Tibial nerve (tissue), 4 donors: ENCODE measurements around the gene HLA-DPB1. TPM values are rescaled to one million over a fixed set of nuclear protein-coding genes. Genes with fewer than 3 reads are reported as not detected.

Experiments used
- DNase-seq, 2 donors: peaks; one replicate each; pipeline ENCODE4 v3.0.0-alpha.2; 2019; ENCODE audit warnings: low spot score in 2 of 2
- H3K27ac ChIP-seq, 4 donors: fragments of 200-600 bp; sonication (generic) in 3 of 4; one replicate each; pipeline ENCODE4 v1.5.1; 2017 to 2019; ENCODE audit warnings: mild to moderate bottlenecking in 1 of 4
- H3K27me3 ChIP-seq, 2 donors: fragments of 200-600 bp; sonication (generic) in 1 of 2; one replicate each; pipeline versions ENCODE4 v1.5.1 to v1.6.0; 2017 to 2019
- H3K36me3 ChIP-seq, 3 donors: fragments of 200-600 bp; sonication (generic); one replicate each; pipeline ENCODE4 v1.5.1; 2018 to 2019
- H3K4me1 ChIP-seq, 4 donors: fragments of 200-600 bp; sonication (generic) in 3 of 4; one replicate each; pipeline ENCODE4 v1.5.1; 2017 to 2019
- H3K4me3 ChIP-seq, 4 donors: fragments of 200-600 bp; sonication (generic) in 3 of 4; one replicate each; pipeline ENCODE4 v1.5.1; 2017 to 2019; ENCODE audit warnings: mild to moderate bottlenecking in 1 of 4, moderate library complexity in 1 of 4
- H3K9me3 ChIP-seq, 4 donors: fragments of 200-600 bp; sonication (generic) in 3 of 4; one replicate each; pipeline ENCODE4 v1.5.1; 2017 to 2019
- CTCF ChIP-seq, 5 experiments: fragments of 200-600 bp in 3 of 5; fragments of 450-650 bp in 2 of 5; sonication (generic) in 3 of 5; IDR thresholded peaks; one replicate each; pipeline ENCODE4 v1.5.1; 2016 to 2019; ENCODE audit warnings: antibody characterized with exemption in 5 of 5, mild to moderate bottlenecking in 3 of 5, moderate library complexity in 2 of 5
- EP300 ChIP-seq, 2 donors: sonication (generic); formaldehyde crosslinking; IDR thresholded peaks; one replicate each; pipeline ENCODE4 v1.6.1; 2017; ENCODE audit warnings: antibody characterized with exemption in 2 of 2, mild to moderate bottlenecking in 1 of 2
- POLR2A ChIP-seq, 2 donors: fragments of 450-650 bp; IDR thresholded peaks; one replicate each; pipeline ENCODE4 v1.6.1; 2017; ENCODE audit warnings: antibody characterized with exemption in 2 of 2, mild to moderate bottlenecking in 2 of 2, moderate library complexity in 2 of 2
- WGBS, 2 donors: methylation state at CpG; one replicate each; pipeline ENCODE4 v1.1.5; 2018; 5-methylcytosine and 5-hydroxymethylcytosine counted together
- total RNA-seq, 4 donors: library from RNA; depleted of rRNA; stranded (reverse); fragments of >200 nt; gene quantifications; one replicate each; pipeline ENCODE4 v1.1.0, GENCODE V29; 2016

The HLA-DPB1 gene
- total RNA-seq, 4 donors from 2014 or later, result 56.5 to 121 (median 76.4) TPM

DNA sequence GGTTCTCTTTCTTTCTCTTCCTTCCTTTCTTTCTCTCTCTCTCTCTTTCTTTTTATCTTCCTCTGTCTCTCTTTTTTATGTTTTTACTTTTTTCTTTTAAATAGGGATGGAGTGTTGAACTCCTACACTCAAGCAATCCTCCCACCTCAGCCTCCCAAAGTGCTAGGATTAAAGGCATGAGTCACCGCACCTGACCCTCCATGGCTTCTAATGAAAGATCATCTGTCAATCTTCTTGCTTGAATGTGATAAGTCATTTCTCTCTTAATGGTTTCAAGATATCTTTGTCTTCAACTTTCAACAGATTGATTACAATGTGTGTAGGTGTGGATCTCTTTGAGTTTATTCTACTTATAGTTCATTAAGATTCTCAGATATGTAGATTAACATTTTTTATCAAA lies 41.2 kb upstream of the HLA-DPB1 start:
- H3K27me3 ChIP-seq, result no peaks in the 10 kb centered on the region
- H3K4me3 ChIP-seq, result no peak overlapping the region
- peaks cover 0 to 6% (median 2%) of the 10 kb centered on the region in 4 donors for H3K4me1 ChIP-seq
- H3K36me3 ChIP-seq, result no peaks in the 10 kb centered on the region
- no peak overlapping the region for H3K27ac ChIP-seq
- TF ChIP-seq POLR2A (IDR thresholded peaks at IDR 0.05) (no peak), EP300 (IDR thresholded peaks at IDR 0.05) (no peak), CTCF (IDR thresholded peaks at IDR 0.05) (no peak)
- H3K9me3 ChIP-seq, result peaks cover 0 to 7% (median 0%) of the 10 kb centered on the region in 4 donors
- WGBS, 2 donors, result 90 to 92% methylated on average over 1 of the region's 1 CpG
- no peak for DNase-seq

DNA sequence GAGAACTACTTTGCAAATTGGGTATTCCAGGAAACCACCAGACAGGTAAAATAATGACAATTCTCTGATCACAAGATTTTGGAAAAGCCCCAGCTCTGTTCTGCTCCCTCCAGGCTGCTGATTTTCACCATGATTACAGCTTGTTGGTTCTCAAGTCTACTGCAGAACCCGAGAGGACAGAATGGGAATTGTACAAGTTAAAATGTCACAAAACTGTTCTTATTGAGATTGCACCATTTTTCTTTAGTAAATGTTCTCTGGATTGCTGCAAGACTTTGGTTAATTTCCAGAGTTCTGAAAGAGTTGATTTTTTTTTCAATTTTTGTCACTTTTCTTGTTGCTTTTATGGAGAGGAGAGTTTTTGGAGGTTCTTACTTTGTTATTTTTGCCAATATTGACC lies 39.3 kb upstream of the HLA-DPB1 start:
- Histone ChIP-seq H3K4me3 (no peak overlapping the region), H3K36me3 (no peaks in the 10 kb centered on the region), H3K9me3 (peaks cover 0 to 7% (median 0%) of the 10 kb centered on the region in 4 donors), H3K27ac (no peak overlapping the region), H3K27me3 (no peaks in the 10 kb centered on the region), H3K4me1 (no peaks in the 10 kb centered on the region)
- TF ChIP-seq POLR2A (IDR thresholded peaks at IDR 0.05), result no peak
- TF ChIP-seq CTCF (IDR thresholded peaks at IDR 0.05), result no peak
- TF ChIP-seq EP300 (IDR thresholded peaks at IDR 0.05), result no peak
- 50 to 53% methylated on average over 1 of the region's 1 CpG for WGBS, 2 donors
- no peak for DNase-seq

GRCh38 chr6:33040157-33040556 lies 35.6 kb upstream of the HLA-DPB1 start:
- 87 to 92% methylated on average over 2 of the region's 2 CpGs for WGBS, 2 donors
- peaks cover 0 to 6% (median 0%) of the 10 kb centered on the region in 4 donors for H3K9me3 ChIP-seq
- H3K27ac ChIP-seq, result no peak overlapping the region
- H3K27me3 ChIP-seq, result no peaks in the 10 kb centered on the region
- no peak overlapping the region for H3K4me3 ChIP-seq
- TF ChIP-seq POLR2A (IDR thresholded peaks at IDR 0.05) (no peak), CTCF (IDR thresholded peaks at IDR 0.05) (no peak), EP300 (IDR thresholded peaks at IDR 0.05) (no peak)
- no peak for DNase-seq
- no peaks in the 10 kb centered on the region for H3K4me1 ChIP-seq
- no peaks in the 10 kb centered on the region for H3K36me3 ChIP-seq

DNA sequence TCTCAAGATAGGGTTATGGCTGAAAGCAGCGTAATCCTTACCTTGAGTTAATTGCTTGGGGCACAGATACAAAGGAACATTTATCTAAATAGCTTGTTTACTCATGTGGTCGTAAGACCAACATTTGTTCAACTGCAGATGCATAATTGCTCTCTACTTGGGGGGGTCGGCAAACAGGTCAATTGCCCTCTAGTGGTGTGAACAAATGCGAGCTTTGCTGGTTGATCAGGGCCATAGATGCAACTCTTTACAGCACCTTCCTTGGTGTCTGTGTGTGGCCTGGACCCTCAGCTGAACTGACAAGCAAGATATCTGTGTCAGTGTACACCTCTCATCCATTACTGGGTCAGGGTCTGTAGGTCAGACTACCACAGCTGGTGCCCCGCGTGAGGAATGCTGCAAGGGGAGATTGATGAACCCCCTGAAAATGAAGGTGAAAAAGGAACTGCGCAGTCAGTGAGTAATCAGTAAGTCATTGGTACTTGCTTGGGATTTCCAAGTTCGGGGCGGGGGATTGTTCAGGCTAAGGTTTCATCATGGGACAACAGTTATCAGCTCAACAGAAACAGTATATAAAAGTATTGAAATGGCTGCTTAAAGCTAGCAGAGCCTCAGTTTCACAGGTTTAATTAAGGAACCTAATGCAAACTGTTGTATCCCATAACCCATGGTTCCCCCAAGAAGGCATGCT lies 26.3 kb upstream of the HLA-DPB1 start:
- WGBS, 2 donors, result 70% methylated on average over 9 of the region's 9 CpGs

More for the DNA sequence above, 26.3 kb upstream of the HLA-DPB1 start:
- H3K27ac ChIP-seq, result no peak overlapping the region
- no peak overlapping the region for H3K4me3 ChIP-seq
- H3K36me3 ChIP-seq, result no peaks in the 10 kb centered on the region
- TF ChIP-seq POLR2A (IDR thresholded peaks at IDR 0.05) (no peak), EP300 (IDR thresholded peaks at IDR 0.05) (no peak), CTCF (IDR thresholded peaks at IDR 0.05) (no peak)
- peaks cover 0 to 5% of the 10 kb centered on the region in 2 donors for H3K27me3 ChIP-seq
- no peaks in the 10 kb centered on the region for H3K4me1 ChIP-seq
- no peak for DNase-seq
- H3K9me3 ChIP-seq, result no peaks in the 10 kb centered on the region
